HEK293 (cell line): ENCODE results near the gene KIAA1671.

Experiments
- CTCF ChIA-PET: fragments of 350-600 bp; formaldehyde crosslinking; extraction: SDS; loops from one replicate; lab custom pipeline; 2021; ENCODE audit warnings: antibody characterized with exemption; lab: Yijun Ruan, JAX
- POLR2A ChIA-PET: fragments of 300-600 bp; formaldehyde crosslinking; extraction: SDS; loops from one replicate; lab custom pipeline; 2020; ENCODE audit warnings: antibody characterized with exemption, inconsistent platforms; lab: Yijun Ruan, JAX
- H3K27ac ChIP-seq: fragments of 200-500 bp; sonication (Bioruptor generic); 2 replicates; pipeline ENCODE4 v1.5.1; 2014; ENCODE audit warnings: low read depth, low read length, control low read depth, inconsistent platforms; ENCODE audit errors: extremely low read depth
- H3K36me3 ChIP-seq, 2 experiments: fragments of 200-500 bp in 1 of 2; sonication (Bioruptor generic) in 1 of 2; 1 replicate in 1 of 2; 2 replicates in 1 of 2; pipeline ENCODE4 v1.5.1; 2014 to 2017; ENCODE audit warnings: inconsistent platforms in 2 of 2, low read length in 2 of 2; ENCODE audit not compliant: control insufficient read depth in 2 of 2, insufficient read depth in 1 of 2
- H3K4me1 ChIP-seq: fragments of 200-500 bp; sonication (Bioruptor generic); 2 replicates; pipeline ENCODE4 v1.5.1; 2014; ENCODE audit warnings: mild to moderate bottlenecking, low read length, inconsistent platforms; ENCODE audit not compliant: control insufficient read depth, insufficient read depth
- H3K4me3 ChIP-seq: 2 replicates; pipeline ENCODE4 v1.5.1; 2011; ENCODE audit warnings: low read depth, mild to moderate bottlenecking, control low read depth, low read length, moderate library complexity
- H3K9me3 ChIP-seq: fragments of 200-500 bp; sonication (Bioruptor generic); 2 replicates; pipeline ENCODE4 v1.5.1; 2014; ENCODE audit warnings: low read depth, low read length, inconsistent platforms; ENCODE audit not compliant: control insufficient read depth, insufficient read depth
- KLF1 ChIP-seq: fragments of 450-650 bp; formaldehyde crosslinking; IDR thresholded peaks from 2 replicates; pipeline ENCODE4 v1.5.1; 2016; ENCODE audit warnings: missing biosample characterization, missing genetic modification characterization
- REPIN1 ChIP-seq: fragments of 450-650 bp; formaldehyde crosslinking; IDR thresholded peaks from 2 replicates; pipeline ENCODE4 v1.5.1; 2017; ENCODE audit warnings: missing biosample characterization, missing genetic modification characterization, low read depth
- SP3 ChIP-seq: fragments of 450-650 bp; formaldehyde crosslinking; IDR thresholded peaks from 2 replicates; pipeline ENCODE4 v1.5.1; 2016; ENCODE audit warnings: missing biosample characterization, missing genetic modification characterization
- TRIM28 ChIP-seq: IDR thresholded peaks from 2 replicates; pipeline ENCODE4 v1.6.1; 2011; ENCODE audit warnings: low read length, control low read depth, borderline replicate concordance
- ZBTB7A ChIP-seq: fragments of 450-650 bp; formaldehyde crosslinking; IDR thresholded peaks from 2 replicates; pipeline ENCODE4 v1.5.1; 2016; ENCODE audit warnings: low read depth, missing biosample characterization, missing genetic modification characterization
- ZFP37 ChIP-seq: fragments of 450-650 bp; formaldehyde crosslinking; IDR thresholded peaks from 2 replicates; pipeline ENCODE4 v1.5.1; 2016; ENCODE audit warnings: missing biosample characterization, missing genetic modification characterization
- ZNF121 ChIP-seq: fragments of 450-650 bp; formaldehyde crosslinking; IDR thresholded peaks from 2 replicates; pipeline ENCODE4 v1.5.1; 2016; ENCODE audit warnings: missing biosample characterization, missing genetic modification characterization
- ZNF140 ChIP-seq: fragments of 450-650 bp; formaldehyde crosslinking; IDR thresholded peaks from 2 replicates; pipeline ENCODE4 v1.5.1; 2016; ENCODE audit warnings: missing biosample characterization, missing genetic modification characterization
- ZNF157 ChIP-seq: fragments of 450-650 bp; formaldehyde crosslinking; IDR thresholded peaks from 2 replicates; pipeline ENCODE4 v1.5.1; 2016; ENCODE audit warnings: missing biosample characterization, missing genetic modification characterization
- ZNF169 ChIP-seq: fragments of 450-650 bp; formaldehyde crosslinking; IDR thresholded peaks from 2 replicates; pipeline ENCODE4 v1.5.1; 2016; ENCODE audit warnings: missing biosample characterization, missing genetic modification characterization
- ZNF248 ChIP-seq: fragments of 450-650 bp; formaldehyde crosslinking; IDR thresholded peaks from 2 replicates; pipeline ENCODE4 v1.5.1; 2017; ENCODE audit warnings: missing biosample characterization, missing genetic modification characterization
- ZNF292 ChIP-seq: fragments of 450-650 bp; formaldehyde crosslinking; IDR thresholded peaks from 2 replicates; pipeline ENCODE4 v1.5.1; 2016; ENCODE audit warnings: low read depth, missing biosample characterization, missing genetic modification characterization, borderline replicate concordance
- ZNF302 ChIP-seq: fragments of 450-650 bp; formaldehyde crosslinking; IDR thresholded peaks from 2 replicates; pipeline ENCODE4 v1.5.1; 2016; ENCODE audit warnings: missing biosample characterization, missing genetic modification characterization, low read depth
- ZNF473 ChIP-seq: fragments of 450-650 bp; formaldehyde crosslinking; IDR thresholded peaks from 2 replicates; pipeline ENCODE4 v1.5.1; 2017; ENCODE audit warnings: missing biosample characterization, missing genetic modification characterization
- ZNF571 ChIP-seq: fragments of 450-650 bp; formaldehyde crosslinking; IDR thresholded peaks from 2 replicates; pipeline ENCODE4 v1.5.0; 2017; ENCODE audit warnings: missing biosample characterization, missing genetic modification characterization
- ZNF629 ChIP-seq: fragments of 450-650 bp; formaldehyde crosslinking; IDR thresholded peaks from 2 replicates; pipeline ENCODE4 v1.5.1; 2017; ENCODE audit warnings: missing biosample characterization, missing genetic modification characterization
- ZNF701 ChIP-seq: fragments of 450-650 bp; formaldehyde crosslinking; IDR thresholded peaks from 2 replicates; pipeline ENCODE4 v1.5.1; 2016; ENCODE audit warnings: missing biosample characterization, missing genetic modification characterization
- ZNF843 ChIP-seq: fragments of 450-650 bp; formaldehyde crosslinking; IDR thresholded peaks from 2 replicates; pipeline ENCODE4 v1.5.1; 2016; ENCODE audit warnings: missing biosample characterization, missing genetic modification characterization
- ZXDB ChIP-seq: fragments of 450-650 bp; formaldehyde crosslinking; IDR thresholded peaks from 2 replicates; pipeline ENCODE4 v1.5.1; 2016; ENCODE audit warnings: missing biosample characterization, missing genetic modification characterization
- TF ChIP-seq, protein P1 (sequence below): fragments of 450-650 bp; formaldehyde crosslinking; IDR thresholded peaks from 2 replicates; pipeline ENCODE4 v1.5.1; 2016; ENCODE audit warnings: missing biosample characterization, missing genetic modification characterization, low read depth
- TF ChIP-seq, protein P2 (sequence below): fragments of 450-650 bp; formaldehyde crosslinking; IDR thresholded peaks from 2 replicates; pipeline ENCODE4 v1.5.1; 2017; ENCODE audit warnings: missing biosample characterization, missing genetic modification characterization
- TF ChIP-seq, protein P3 (sequence below): fragments of 450-650 bp; formaldehyde crosslinking; IDR thresholded peaks from 2 replicates; pipeline ENCODE4 v1.5.1; 2016; ENCODE audit warnings: missing biosample characterization, missing genetic modification characterization
- TF ChIP-seq, protein P4 (sequence below): fragments of 450-650 bp; formaldehyde crosslinking; IDR thresholded peaks from 2 replicates; pipeline ENCODE4 v1.5.1; 2016; ENCODE audit warnings: missing biosample characterization, missing genetic modification characterization
- TF ChIP-seq, protein P5 (sequence below): fragments of 450-650 bp; formaldehyde crosslinking; IDR thresholded peaks from 2 replicates; pipeline ENCODE4 v1.5.1; 2016; ENCODE audit warnings: missing biosample characterization, missing genetic modification characterization
- TF ChIP-seq, protein P6 (sequence below): fragments of 450-650 bp; formaldehyde crosslinking; IDR thresholded peaks from 2 replicates; pipeline ENCODE4 v1.5.1; 2016; ENCODE audit warnings: missing biosample characterization, missing genetic modification characterization
- TF ChIP-seq, protein P7 (sequence below): fragments of 450-650 bp; formaldehyde crosslinking; IDR thresholded peaks from 2 replicates; pipeline ENCODE4 v1.5.1; 2017; ENCODE audit warnings: missing biosample characterization, missing genetic modification characterization
- TF ChIP-seq, protein P8 (sequence below): fragments of 450-650 bp; formaldehyde crosslinking; IDR thresholded peaks from 2 replicates; pipeline ENCODE4 v1.5.1; 2016; ENCODE audit warnings: missing biosample characterization, missing genetic modification characterization

The KIAA1671 gene

DNA sequence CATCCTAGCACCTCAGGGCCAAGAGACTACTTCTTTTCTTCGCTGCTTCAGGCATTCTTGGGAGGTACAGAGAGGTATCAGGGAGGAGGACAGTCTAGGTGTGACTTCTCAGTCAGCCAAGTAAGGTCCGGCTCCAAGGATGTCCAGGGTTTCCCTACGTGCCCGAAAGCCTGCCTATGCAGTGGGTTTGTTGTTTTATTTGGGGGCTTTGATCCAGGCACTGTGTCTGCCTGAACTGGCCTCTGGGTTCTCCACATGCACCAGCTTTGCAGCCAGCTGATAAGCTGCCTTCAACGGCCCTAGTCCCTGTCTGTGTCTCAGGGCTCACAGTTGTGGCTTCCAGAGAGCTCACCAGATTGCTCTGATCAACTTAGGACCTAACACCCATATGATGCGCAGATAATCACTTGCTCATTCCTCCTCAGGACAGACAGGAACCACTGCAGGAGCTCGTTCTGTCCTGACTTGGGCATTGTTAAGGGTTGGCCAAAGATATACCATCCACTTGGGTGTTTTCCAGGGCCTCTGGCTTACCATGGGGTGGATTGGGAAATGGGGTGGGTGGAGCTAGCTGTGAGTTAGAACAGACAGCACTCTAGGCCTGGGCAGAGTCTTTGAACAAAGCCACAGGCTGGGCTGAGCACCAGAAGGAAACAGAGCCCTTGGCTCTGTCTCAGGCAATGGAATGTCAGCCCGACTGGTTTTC, 201.6 kb downstream of the KIAA1671 start:
- Histone ChIP-seq H3K36me3 (no peaks in the 10 kb centered on the region), H3K27ac (no peak overlapping the region), H3K4me1 (no peaks in the 10 kb centered on the region), H3K9me3 (no peaks in the 10 kb centered on the region), H3K4me3 (no peak overlapping the region)
- ChIA-PET CTCF (interaction anchor here (1.2 kb wide), 1 partner anchor 43 kb away, joined by 5 read pairs; no protein-coding TSS in a partner anchor), POLR2A (no interaction called here)
- no peak for TF ChIP-seq ZNF121 (tag by site-specific recombination)
- TF ChIP-seq SP3 = no peak
- no peak for TF ChIP-seq ZFP37 (tag by site-specific recombination)
- TF ChIP-seq ZNF701 (tag by site-specific recombination) = no peak
- TF ChIP-seq ZNF248 = no peak
- no peak for TF ChIP-seq ZNF169 (tag by site-specific recombination)
- no peak for TF ChIP-seq ZNF473
- no peak for TF ChIP-seq ZXDB (tag by site-specific recombination)
- TF ChIP-seq, protein P1, sequence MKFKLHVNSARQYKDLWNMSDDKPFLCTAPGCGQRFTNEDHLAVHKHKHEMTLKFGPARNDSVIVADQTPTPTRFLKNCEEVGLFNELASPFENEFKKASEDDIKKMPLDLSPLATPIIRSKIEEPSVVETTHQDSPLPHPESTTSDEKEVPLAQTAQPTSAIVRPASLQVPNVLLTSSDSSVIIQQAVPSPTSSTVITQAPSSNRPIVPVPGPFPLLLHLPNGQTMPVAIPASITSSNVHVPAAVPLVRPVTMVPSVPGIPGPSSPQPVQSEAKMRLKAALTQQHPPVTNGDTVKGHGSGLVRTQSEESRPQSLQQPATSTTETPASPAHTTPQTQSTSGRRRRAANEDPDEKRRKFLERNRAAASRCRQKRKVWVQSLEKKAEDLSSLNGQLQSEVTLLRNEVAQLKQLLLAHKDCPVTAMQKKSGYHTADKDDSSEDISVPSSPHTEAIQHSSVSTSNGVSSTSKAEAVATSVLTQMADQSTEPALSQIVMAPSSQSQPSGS = no peak
- TF ChIP-seq, protein P2, sequence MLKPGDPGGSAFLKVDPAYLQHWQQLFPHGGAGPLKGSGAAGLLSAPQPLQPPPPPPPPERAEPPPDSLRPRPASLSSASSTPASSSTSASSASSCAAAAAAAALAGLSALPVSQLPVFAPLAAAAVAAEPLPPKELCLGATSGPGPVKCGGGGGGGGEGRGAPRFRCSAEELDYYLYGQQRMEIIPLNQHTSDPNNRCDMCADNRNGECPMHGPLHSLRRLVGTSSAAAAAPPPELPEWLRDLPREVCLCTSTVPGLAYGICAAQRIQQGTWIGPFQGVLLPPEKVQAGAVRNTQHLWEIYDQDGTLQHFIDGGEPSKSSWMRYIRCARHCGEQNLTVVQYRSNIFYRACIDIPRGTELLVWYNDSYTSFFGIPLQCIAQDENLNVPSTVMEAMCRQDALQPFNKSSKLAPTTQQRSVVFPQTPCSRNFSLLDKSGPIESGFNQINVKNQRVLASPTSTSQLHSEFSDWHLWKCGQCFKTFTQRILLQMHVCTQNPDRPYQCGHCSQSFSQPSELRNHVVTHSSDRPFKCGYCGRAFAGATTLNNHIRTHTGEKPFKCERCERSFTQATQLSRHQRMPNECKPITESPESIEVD (tag by site-specific recombination) = no peak
- TF ChIP-seq REPIN1 (tag by site-specific recombination) = no peak
- TF ChIP-seq, protein P3, sequence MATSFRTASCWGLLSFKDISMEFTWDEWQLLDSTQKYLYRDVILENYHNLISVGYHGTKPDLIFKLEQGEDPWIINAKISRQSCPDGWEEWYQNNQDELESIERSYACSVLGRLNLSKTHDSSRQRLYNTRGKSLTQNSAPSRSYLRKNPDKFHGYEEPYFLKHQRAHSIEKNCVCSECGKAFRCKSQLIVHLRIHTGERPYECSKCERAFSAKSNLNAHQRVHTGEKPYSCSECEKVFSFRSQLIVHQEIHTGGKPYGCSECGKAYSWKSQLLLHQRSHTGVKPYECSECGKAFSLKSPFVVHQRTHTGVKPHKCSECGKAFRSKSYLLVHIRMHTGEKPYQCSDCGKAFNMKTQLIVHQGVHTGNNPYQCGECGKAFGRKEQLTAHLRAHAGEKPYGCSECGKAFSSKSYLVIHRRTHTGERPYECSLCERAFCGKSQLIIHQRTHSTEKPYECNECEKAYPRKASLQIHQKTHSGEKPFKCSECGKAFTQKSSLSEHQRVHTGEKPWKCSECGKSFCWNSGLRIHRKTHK = no peak
- TF ChIP-seq, protein P4, sequence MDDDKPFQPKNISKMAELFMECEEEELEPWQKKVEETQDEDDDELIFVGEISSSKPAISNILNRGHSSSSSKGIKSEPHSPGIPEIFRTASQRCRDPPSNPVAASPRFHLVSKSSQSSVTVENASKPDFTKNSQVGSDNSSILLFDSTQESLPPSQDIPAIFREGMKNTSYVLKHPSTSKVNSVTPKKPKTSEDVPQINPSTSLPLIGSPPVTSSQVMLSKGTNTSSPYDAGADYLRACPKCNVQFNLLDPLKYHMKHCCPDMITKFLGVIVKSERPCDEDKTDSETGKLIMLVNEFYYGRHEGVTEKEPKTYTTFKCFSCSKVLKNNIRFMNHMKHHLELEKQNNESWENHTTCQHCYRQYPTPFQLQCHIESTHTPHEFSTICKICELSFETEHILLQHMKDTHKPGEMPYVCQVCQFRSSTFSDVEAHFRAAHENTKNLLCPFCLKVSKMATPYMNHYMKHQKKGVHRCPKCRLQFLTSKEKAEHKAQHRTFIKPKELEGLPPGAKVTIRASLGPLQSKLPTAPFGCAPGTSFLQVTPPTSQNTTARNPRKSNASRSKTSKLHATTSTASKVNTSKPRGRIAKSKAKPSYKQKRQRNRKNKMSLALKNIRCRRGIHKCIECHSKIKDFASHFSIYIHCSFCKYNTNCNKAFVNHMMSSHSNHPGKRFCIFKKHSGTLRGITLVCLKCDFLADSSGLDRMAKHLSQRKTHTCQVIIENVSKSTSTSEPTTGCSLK = no peak
- no peak for TF ChIP-seq ZNF571
- no peak for TF ChIP-seq ZNF629 (tag by site-specific recombination)
- TF ChIP-seq, protein P5, sequence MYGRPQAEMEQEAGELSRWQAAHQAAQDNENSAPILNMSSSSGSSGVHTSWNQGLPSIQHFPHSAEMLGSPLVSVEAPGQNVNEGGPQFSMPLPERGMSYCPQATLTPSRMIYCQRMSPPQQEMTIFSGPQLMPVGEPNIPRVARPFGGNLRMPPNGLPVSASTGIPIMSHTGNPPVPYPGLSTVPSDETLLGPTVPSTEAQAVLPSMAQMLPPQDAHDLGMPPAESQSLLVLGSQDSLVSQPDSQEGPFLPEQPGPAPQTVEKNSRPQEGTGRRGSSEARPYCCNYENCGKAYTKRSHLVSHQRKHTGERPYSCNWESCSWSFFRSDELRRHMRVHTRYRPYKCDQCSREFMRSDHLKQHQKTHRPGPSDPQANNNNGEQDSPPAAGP (tag by site-specific recombination) = no peak

DNA sequence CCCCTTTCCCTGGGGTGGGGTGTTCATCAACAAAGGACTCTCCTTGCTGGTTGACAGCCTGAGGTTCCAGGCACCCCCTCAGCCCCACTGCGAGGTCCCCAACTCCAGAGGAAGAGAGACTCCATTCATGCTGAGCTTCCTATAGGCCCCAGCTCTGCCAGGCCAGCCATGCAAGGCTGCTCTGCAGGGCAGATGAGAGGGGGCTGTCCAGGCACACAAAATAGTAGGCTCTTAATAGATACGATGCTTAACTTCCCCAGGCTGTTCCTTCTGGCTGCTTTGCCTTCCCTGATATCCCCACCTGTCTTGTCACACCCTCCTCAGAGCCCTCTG, 202.1 kb downstream of the KIAA1671 start:
- no peak overlapping the region for H3K4me3 ChIP-seq
- POLR2A ChIA-PET = no interaction called here
- H3K27ac ChIP-seq = no peak overlapping the region
- TF ChIP-seq ZNF292 (tag by site-specific recombination) (no peak), KLF1 (tag by site-specific recombination) (no peak), TRIM28 (no peak), ZNF140 (tag by site-specific recombination) (no peak), ZNF843 (tag by site-specific recombination) (no peak), ZNF302 (tag by site-specific recombination) (no peak), ZBTB7A (tag by site-specific recombination) (no peak), ZNF157 (tag by site-specific recombination) (no peak)
- TF ChIP-seq, protein P6, sequence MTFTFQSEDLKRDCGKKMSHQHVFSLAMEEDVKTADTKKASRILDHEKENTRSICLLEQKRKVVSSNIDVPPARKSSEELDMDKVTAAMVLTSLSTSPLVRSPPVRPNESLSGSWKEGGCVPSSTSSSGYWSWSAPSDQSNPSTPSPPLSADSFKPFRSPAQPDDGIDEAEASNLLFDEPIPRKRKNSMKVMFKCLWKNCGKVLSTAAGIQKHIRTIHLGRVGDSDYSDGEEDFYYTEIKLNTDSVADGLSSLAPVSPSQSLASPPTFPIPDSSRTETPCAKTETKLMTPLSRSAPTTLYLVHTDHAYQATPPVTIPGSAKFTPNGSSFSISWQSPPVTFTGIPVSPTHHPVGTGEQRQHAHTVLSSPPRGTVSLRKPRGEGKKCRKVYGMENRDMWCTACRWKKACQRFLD (tag by site-specific recombination) = no peak
- TF ChIP-seq, protein P7, sequence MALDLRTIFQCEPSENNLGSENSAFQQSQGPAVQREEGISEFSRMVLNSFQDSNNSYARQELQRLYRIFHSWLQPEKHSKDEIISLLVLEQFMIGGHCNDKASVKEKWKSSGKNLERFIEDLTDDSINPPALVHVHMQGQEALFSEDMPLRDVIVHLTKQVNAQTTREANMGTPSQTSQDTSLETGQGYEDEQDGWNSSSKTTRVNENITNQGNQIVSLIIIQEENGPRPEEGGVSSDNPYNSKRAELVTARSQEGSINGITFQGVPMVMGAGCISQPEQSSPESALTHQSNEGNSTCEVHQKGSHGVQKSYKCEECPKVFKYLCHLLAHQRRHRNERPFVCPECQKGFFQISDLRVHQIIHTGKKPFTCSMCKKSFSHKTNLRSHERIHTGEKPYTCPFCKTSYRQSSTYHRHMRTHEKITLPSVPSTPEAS (tag by site-specific recombination) = no peak
- TF ChIP-seq, protein P8, sequence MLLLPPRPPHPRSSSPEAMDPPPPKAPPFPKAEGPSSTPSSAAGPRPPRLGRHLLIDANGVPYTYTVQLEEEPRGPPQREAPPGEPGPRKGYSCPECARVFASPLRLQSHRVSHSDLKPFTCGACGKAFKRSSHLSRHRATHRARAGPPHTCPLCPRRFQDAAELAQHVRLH = no peak
- TF ChIP-seq, all 188 proteins: peak for 0
- no peaks in the 10 kb centered on the region for H3K36me3 ChIP-seq
- no peaks in the 10 kb centered on the region for H3K4me1 ChIP-seq
- no peaks in the 10 kb centered on the region for H3K9me3 ChIP-seq
- CTCF ChIA-PET = interaction anchor here (1.2 kb wide), 1 partner anchor 43 kb away, joined by 5 read pairs; no protein-coding TSS in a partner anchor
